ENCODE data around the gene NANP. TPM values are rescaled to one million over a fixed set of nuclear protein-coding genes. Genes with fewer than 3 reads are reported as not detected.

NANP gene
- total RNA-seq, 1 donor from 2014 or later: 4.8 TPM

Other genes starting within 250 kb of the NANP start
- 45.2 TPM for gene ABHD12, start 233.2 kb downstream of the NANP start, total RNA-seq
- gene GINS1, start 216.3 kb downstream of the NANP start, total RNA-seq: 0.55 TPM
- 13.2 TPM for gene NINL, start 38.5 kb downstream of the NANP start, total RNA-seq
- gene ZNF337, start 72.8 kb upstream of the NANP start, total RNA-seq: 14.6 TPM

Measured in upper lobe of right lung (tissue), 1 donor.